Endothelial cell of umbilical vein (primary cell): ENCODE data around the gene MPDZ.

ENCODE experiments used
- EZH2 ChIP-seq: IDR thresholded peaks from 2 replicates; pipeline ENCODE4 v1.6.1; 2012; ENCODE audit warnings: borderline replicate concordance, low read depth, mild to moderate bottlenecking, moderate library complexity, low read length, inconsistent platforms; ENCODE audit not compliant: severe bottlenecking
- JUN ChIP-seq: IDR thresholded peaks from 2 replicates; pipeline ENCODE4 v1.6.1; 2011; ENCODE audit warnings: borderline replicate concordance, low read depth; ENCODE audit not compliant: insufficient read length, insufficient read depth
- MYC ChIP-seq: IDR thresholded peaks from one replicate; pipeline ENCODE4 v1.6.1; 2011; ENCODE audit warnings: mild to moderate bottlenecking, low read depth, low read length
- POLR2A ChIP-seq: IDR thresholded peaks from 2 replicates; pipeline ENCODE4 v1.6.1; 2012; ENCODE audit warnings: low read depth, mild to moderate bottlenecking, control low read depth, low read length
- POLR2AphosphoS5 ChIP-seq: IDR thresholded peaks from 2 replicates; pipeline ENCODE4 v1.6.1; 2012; ENCODE audit warnings: low read depth, mild to moderate bottlenecking, control low read depth, low read length, moderate library complexity; ENCODE audit not compliant: insufficient read depth
- TF ChIP-seq, protein P1 (sequence below): IDR thresholded peaks from 2 replicates; pipeline ENCODE4 v1.6.1; 2011; ENCODE audit not compliant: insufficient read depth, insufficient read length
- TF ChIP-seq, protein P2 (sequence below), 2 donors: IDR thresholded peaks; 1 replicate in 1 of 2; 2 replicates in 1 of 2; pipeline ENCODE4 v1.5.1; 2011; ENCODE audit warnings: low read length in 2 of 2, mild to moderate bottlenecking in 2 of 2, moderate library complexity in 2 of 2, control low read depth in 1 of 2, inconsistent platforms in 1 of 2, low read depth in 1 of 2; ENCODE audit not compliant: insufficient read depth in 1 of 2; ENCODE audit errors: extremely low read depth in 1 of 2

DNA sequence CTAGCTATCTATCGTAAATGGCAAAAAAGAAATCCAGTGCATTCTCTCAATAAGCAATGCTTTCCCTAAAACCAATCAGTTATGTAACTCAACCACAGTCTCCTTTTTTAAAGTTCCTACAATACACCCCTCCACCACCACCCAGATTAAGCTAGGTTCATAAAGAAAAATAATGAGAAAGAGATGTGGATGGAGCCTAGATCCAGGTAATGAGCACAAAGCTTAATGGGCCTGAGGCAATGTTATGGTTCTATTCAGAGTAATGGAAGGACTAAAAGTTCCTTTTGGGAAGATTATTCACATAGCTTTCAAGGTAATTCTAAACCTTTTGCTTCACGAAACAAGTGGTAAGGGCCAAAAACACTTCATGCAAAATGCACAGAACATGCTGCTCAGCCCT, 113.5 kb downstream of the MPDZ start:
- TF ChIP-seq EZH2 (no peak), POLR2A (no peak), JUN (no peak), POLR2AphosphoS5 (no peak), MYC (no peak)
- TF ChIP-seq, protein P1, sequence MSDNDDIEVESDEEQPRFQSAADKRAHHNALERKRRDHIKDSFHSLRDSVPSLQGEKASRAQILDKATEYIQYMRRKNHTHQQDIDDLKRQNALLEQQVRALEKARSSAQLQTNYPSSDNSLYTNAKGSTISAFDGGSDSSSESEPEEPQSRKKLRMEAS, result no peak
- TF ChIP-seq, protein P2, sequence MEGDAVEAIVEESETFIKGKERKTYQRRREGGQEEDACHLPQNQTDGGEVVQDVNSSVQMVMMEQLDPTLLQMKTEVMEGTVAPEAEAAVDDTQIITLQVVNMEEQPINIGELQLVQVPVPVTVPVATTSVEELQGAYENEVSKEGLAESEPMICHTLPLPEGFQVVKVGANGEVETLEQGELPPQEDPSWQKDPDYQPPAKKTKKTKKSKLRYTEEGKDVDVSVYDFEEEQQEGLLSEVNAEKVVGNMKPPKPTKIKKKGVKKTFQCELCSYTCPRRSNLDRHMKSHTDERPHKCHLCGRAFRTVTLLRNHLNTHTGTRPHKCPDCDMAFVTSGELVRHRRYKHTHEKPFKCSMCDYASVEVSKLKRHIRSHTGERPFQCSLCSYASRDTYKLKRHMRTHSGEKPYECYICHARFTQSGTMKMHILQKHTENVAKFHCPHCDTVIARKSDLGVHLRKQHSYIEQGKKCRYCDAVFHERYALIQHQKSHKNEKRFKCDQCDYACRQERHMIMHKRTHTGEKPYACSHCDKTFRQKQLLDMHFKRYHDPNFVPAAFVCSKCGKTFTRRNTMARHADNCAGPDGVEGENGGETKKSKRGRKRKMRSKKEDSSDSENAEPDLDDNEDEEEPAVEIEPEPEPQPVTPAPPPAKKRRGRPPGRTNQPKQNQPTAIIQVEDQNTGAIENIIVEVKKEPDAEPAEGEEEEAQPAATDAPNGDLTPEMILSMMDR (IDR thresholded peaks at IDR 0.05; ENCODE audit: extremely low read depth in 1 of 2, insufficient read depth in 1 of 2, low read depth in 1 of 2, low read length in 2 of 2), result no peak
